Muscle layer of colon (tissue), 2 donors: ENCODE measurements around the gene TDRD6.
"Not testable (repeated sequence)": the region's sequence is repeated elsewhere in the genome, so short reads cannot be mapped to it uniquely, and the experiment has no call there.

Experiments
- H3K27ac ChIP-seq: one replicate; pipeline ENCODE4 v1.7.0; 2013; ENCODE audit warnings: low read depth, mild to moderate bottlenecking, low read length, moderate library complexity
- H3K27me3 ChIP-seq, 2 donors: one replicate each; pipeline ENCODE4 v1.7.0; 2013; ENCODE audit warnings: low read length in 2 of 2, mild to moderate bottlenecking in 2 of 2; ENCODE audit not compliant: insufficient read depth in 2 of 2, control insufficient read depth in 1 of 2
- H3K36me3 ChIP-seq: one replicate; pipeline ENCODE4 v1.7.0; 2013; ENCODE audit warnings: mild to moderate bottlenecking, low read length; ENCODE audit not compliant: insufficient read depth
- H3K4me1 ChIP-seq: one replicate; pipeline ENCODE4 v1.7.0; 2013; ENCODE audit warnings: mild to moderate bottlenecking, low read length; ENCODE audit not compliant: insufficient read depth
- H3K4me3 ChIP-seq, 2 donors: one replicate each; pipeline ENCODE4 v1.7.0; 2013; ENCODE audit warnings: low read length in 2 of 2, low read depth in 1 of 2, mild to moderate bottlenecking in 1 of 2, moderate library complexity in 1 of 2
- H3K9ac ChIP-seq: one replicate; pipeline ENCODE4 v1.7.0; 2013; ENCODE audit warnings: low read length
- H3K9me3 ChIP-seq: one replicate; pipeline ENCODE4 v1.7.0; 2013; ENCODE audit warnings: mild to moderate bottlenecking, low read length
- donor health status: abdominal sarcoma.
- donor health status: Adenocarcinoma of cecum.

Gene TDRD6

DNA sequence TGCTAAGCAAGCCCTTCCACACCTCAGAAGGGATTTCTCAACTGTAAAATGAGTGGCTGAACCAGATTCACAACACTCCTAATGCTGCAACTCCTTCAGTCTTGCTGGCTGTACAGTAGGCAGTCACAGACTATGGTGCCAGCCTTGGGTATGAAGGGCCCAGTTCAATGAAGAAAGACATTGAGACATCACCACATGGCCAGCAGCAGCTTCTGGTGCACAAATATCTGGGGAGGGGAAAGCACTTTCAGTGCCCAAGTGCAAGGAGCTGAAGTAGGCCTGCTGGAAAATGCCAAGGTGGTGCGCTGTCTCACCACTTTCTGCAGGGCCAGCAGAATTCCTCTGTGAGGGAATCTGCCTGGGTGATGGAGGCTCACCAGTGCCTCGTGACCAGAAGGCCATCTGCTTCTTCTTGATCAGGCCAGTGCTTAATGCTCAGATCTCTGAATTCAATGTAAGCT lies 45.7 kb downstream of the TDRD6 start:
- no peak overlapping the region for H3K27ac ChIP-seq
- H3K27me3 ChIP-seq = peaks cover 6 to 10% of the 10 kb centered on the region in 2 donors
- H3K4me3 ChIP-seq = no peak overlapping the region
- no peak overlapping the region for H3K9ac ChIP-seq
- H3K36me3 ChIP-seq = no peaks in the 10 kb centered on the region
- no peaks in the 10 kb centered on the region for H3K9me3 ChIP-seq
- no peaks in the 10 kb centered on the region for H3K4me1 ChIP-seq

DNA sequence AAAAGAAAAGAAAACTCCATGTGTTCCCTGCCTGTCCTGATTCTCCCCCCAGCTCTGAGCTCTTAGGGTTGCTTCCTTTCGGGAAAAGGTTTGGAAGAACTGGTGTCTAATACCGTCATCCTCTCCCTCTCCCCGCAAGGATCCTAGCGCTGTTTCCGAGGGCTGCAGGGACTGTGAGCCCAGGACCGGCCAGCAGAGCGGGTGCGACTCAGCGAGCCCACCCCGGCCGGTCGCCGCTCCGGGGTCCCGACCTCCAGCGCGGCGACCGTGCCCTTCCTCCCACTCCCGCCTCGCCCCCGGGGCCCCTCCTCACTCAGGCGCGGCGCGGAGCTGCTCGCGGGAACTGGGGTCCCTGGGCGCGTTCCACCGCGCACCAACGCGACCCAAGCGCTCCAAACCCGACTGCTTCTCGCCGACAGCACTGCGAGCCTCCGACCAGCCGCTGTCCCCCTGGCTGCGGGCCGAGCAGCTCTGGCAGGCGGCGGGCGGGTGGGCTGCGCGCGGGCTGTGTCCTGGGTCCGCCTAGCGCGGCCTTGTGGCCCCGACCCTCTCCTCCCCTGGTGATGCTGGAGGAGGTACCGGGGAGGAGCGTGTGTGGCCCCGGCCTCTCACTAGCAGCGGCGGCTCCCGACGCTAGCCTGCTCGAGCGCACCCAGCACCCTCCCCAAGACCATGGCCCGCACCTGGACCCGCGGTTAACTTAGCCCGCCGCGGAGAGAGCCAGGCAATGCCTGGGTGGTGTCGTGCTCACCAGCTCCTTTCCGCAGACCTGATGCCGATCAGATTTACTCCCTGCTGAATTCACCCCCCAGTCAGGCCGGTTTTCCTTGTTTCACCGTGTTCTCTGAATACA lies 47.4 kb downstream of the TDRD6 start, which contains the start of gene PLA2G7:
Gene PLA2G7, minus strand, starts transcription at position 509 of the 853 bp plus-strand sequence. CDS start 12,484 bp downstream, outside the sequence.
- no peaks in the 10 kb centered on the region for H3K9me3 ChIP-seq
- H3K27ac ChIP-seq = no peak within 1 kb of the TSS
- peak within 1 kb of the TSS; percentile 55 to 64 for H3K4me3 ChIP-seq
- H3K4me1 ChIP-seq = no peaks in the 10 kb centered on the region
- H3K9ac ChIP-seq = no peak within 1 kb of the TSS
- peaks cover 6 to 10% of the 10 kb centered on the region in 2 donors for H3K27me3 ChIP-seq
- H3K36me3 ChIP-seq = no peaks in the 10 kb centered on the region

DNA sequence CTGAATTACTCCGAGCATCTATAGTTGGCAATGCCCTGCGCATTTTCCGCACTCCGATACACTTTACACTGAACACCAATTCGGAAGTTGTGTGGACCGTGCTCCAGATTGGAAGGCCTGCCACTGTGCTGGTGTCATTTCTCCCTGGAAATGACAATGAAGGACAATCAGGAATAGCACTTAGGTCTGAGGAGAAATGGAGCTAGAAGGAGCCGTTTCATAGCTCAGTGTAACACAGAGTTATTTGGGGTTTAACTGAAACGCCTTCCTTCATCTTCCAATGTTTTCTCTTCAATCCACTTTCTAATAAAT lies 48.0 kb downstream of the TDRD6 start:
- Histone ChIP-seq H3K27me3 (peaks cover 6 to 10% of the 10 kb centered on the region in 2 donors), H3K36me3 (no peaks in the 10 kb centered on the region), H3K27ac (no peak overlapping the region), H3K9ac (no peak overlapping the region), H3K4me1 (no peaks in the 10 kb centered on the region), H3K9me3 (no peaks in the 10 kb centered on the region), H3K4me3 (peak overlapping the region; percentile 55 to 64)

DNA sequence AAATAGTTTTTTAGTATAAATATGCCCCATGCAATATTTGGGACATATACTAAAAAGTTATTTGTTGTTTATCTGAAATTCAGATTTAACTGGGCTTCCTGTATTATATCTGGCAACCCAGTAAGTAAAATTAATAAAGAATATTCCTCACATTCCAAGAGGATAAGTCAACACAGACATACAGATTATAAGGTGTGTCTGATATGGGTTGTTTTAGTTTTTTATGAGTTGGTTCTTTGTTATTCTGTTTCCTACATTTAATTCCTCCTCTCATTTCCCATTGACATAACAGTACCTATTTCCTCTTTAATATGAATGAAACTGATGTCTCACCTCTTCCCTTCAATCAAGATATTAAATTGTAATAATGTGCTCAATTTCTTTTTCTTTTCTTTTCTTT lies 49.2 kb downstream of the TDRD6 start:
- H3K36me3 ChIP-seq = no peaks in the 10 kb centered on the region

DNA sequence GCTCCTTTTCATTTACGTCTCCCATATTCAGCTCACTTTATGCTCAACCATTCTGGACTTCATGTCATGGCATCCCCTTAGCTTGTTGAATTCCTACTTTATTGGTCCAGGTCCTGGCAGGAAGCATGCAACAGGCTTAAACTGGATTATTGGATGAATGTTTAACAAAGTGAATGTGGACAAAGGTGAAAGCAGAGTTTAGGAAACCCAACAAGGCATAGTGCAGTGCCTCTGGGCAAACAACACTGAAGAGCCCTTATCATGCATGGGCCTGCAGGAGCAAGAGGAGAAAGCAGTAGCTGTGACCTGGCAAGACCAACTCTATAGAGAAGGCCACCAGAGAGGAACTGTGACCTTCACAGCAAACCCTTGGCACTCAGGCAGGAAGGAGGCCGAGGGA lies 53.8 kb downstream of the TDRD6 start:
- Histone ChIP-seq H3K27ac (no peak overlapping the region), H3K9me3 (no peaks in the 10 kb centered on the region), H3K27me3 (peaks cover 4 to 6% of the 10 kb centered on the region in 2 donors), H3K4me3 (no peak overlapping the region), H3K9ac (no peak overlapping the region), H3K4me1 (no peaks in the 10 kb centered on the region), H3K36me3 (no peaks in the 10 kb centered on the region)

More for the DNA sequence above, 49.2 kb downstream of the TDRD6 start:
- Histone ChIP-seq H3K4me1 (no peaks in the 10 kb centered on the region), H3K27ac (no peak overlapping the region), H3K27me3 (peaks cover 6 to 10% of the 10 kb centered on the region in 2 donors), H3K4me3 (no peak overlapping the region), H3K9me3 (no peaks in the 10 kb centered on the region), H3K9ac (no peak overlapping the region)

DNA sequence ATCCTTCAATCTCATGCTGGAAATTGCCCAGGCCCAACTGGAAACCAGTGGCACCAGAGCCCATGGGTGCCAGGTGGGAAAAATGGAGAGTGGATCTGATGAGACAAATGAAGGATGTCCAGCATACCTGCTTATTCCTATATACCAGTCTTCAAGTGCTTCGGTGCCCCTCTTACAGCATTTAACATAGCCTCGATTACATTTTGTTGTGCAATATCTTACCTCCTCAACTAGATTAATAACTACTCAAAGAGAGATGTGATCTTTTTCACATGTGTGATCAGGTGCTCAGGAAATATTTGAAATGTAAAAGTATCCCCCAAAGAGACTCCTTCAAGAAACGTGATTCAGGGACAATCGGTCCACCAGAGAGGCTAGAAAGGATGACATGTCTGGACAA lies 54.2 kb downstream of the TDRD6 start:
- Histone ChIP-seq H3K4me1 (no peaks in the 10 kb centered on the region), H3K36me3 (no peaks in the 10 kb centered on the region), H3K9me3 (no peaks in the 10 kb centered on the region), H3K9ac (no peak overlapping the region), H3K4me3 (no peak overlapping the region), H3K27ac (no peak overlapping the region), H3K27me3 (peaks cover 0 to 6% of the 10 kb centered on the region in 2 donors)

DNA sequence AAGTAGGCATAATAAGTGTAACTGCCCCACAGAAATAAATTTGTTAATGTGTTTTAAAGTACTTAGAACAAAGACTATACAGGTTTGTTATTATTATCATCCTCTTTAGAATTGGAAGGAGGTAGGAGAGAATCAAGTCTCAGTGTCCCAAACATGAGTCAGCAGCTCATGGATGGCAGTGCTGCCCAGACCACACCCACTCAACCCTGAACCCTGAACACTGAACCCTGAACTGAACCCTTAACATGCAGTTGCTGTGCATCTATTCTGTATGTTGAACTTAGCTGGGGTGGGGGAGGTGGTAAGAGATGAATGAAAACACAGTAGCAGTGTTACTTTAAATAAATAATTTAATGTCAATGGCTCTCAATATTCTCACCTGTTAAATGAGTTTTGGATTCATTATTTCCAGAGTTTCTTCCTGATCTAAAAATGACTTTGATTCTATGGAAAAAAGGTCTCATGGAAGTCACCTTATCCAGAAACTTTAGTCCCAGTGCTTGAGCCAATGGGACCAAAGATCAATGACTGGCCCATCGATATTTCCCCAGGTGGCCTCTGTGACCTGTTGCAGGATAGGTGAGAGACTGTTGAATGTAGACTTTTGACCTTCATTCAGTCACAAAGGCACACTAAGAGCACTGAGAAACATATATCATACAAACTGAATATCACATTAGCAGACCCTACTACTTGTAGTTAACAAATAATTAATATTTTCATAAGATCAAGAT lies 55.9 kb downstream of the TDRD6 start:
- Histone ChIP-seq H3K36me3 (no peaks in the 10 kb centered on the region), H3K9me3 (no peaks in the 10 kb centered on the region), H3K4me3 (no peak overlapping the region), H3K27me3 (no peaks in the 10 kb centered on the region), H3K9ac (no peak overlapping the region), H3K4me1 (no peaks in the 10 kb centered on the region), H3K27ac (no peak overlapping the region)

DNA sequence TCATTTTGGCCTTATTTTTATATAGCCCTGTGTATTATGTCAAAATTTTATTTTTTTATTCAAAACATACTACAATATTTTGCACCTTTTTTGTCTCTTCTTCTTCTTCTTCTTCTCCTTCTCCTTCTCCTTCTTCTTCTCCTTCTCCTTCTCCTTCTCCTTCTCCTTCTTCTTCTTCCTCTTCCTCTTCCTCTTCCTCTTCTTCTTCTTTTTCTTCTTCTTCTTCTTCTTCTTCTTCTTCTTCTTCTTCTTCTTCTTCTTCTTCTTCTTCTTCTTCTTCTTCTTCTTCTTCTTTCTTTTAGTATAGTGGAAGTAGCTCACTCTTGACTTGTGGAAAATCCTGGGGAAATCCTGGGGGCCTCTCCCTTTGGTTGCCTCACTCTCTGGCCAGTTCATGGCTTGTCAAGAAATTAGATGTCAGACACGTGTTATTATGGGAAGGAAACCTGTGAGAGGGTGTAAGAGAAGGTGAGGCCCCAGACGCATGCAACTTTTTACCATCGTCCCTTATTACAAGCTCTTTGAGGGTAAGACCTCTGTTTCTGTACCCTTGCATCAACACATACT lies 56.6 kb downstream of the TDRD6 start:
- not testable (repeated sequence) for H3K27me3 ChIP-seq, H3K9me3 ChIP-seq, H3K36me3 ChIP-seq, H3K27ac ChIP-seq, H3K4me3 ChIP-seq, H3K4me1 ChIP-seq, H3K9ac ChIP-seq

DNA sequence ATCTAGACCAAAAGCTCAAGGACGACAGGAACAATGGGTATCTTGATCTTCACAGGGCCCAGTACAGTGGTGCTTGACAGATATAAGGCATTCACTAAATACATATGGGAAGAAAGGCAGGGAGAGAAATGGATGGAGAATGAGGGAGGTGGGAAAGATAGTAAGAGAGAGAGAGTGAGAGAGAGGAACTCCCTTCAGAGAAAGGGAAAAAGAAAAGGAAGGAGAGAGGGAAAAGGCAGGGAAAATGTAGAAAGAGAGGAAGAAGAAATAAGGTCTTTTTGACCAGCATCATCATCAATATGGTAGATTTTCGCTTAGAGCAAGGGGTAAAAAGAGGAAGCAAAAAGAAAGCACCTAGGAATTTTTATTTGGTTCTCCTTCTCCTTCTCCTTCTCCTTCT lies 58.3 kb downstream of the TDRD6 start:
- no peak overlapping the region for H3K4me3 ChIP-seq
- no peaks in the 10 kb centered on the region for H3K9me3 ChIP-seq
- H3K4me1 ChIP-seq = no peaks in the 10 kb centered on the region
- no peaks in the 10 kb centered on the region for H3K27me3 ChIP-seq
- no peak overlapping the region for H3K9ac ChIP-seq
- no peaks in the 10 kb centered on the region for H3K36me3 ChIP-seq
- H3K27ac ChIP-seq = no peak overlapping the region

DNA sequence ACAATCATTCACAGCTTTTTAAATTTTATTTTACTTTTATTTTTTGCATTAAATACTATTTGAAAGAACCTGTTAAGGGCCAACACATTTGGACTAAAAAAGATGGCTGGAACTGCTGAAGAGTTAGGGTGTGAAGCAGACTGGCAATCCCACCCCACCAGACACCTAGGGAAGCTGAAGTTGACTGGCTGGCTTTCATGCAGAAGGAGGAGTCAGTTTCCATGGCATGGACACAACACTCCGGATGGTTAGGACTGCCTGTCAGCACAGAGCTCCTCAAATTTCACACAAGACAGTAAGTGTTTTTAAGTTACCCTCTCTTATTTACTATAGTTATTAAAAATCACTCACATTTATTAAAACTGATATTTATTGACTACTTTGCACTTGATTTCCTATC lies 59.0 kb downstream of the TDRD6 start, which contains the start of gene ANKRD66:
Gene ANKRD66, plus strand, starts transcription at position 238 of the 400 bp plus-strand sequence. CDS start 5,016 bp downstream, outside the sequence.
- Histone ChIP-seq H3K4me1 (no peaks in the 10 kb centered on the region), H3K4me3 (no peak within 1 kb of the TSS), H3K9me3 (no peaks in the 10 kb centered on the region), H3K36me3 (no peaks in the 10 kb centered on the region), H3K27me3 (no peaks in the 10 kb centered on the region), H3K9ac (no peak within 1 kb of the TSS), H3K27ac (no peak within 1 kb of the TSS)

DNA sequence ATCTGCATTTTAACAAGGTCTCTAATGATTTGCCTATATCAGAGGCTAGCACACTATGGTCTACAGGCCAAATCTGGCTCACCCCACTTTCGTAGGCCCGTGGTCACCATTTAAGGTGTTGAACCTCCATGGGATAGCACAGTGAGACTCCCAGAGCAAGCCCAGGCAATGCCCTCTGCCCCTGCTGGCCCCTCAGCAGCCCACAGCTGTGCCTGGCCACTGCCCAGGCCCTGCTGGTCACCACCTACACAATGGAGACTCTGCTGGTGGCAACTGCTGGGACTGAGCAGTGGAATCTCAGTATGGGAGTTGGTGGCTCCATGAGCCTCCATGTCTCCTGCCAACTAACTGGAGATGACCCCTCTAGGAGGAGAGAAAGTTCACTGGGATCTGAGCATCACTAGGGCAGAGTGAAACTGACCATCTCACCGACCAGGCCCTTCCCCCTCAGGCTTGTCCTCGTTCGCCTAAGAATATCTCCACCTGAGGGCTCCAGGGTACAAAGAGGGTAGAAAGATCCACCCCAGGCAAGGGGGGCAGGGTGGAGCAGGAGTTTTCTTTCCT lies 61.3 kb downstream of the TDRD6 start:
- Histone ChIP-seq H3K9ac (no peak overlapping the region), H3K4me1 (no peaks in the 10 kb centered on the region), H3K9me3 (no peaks in the 10 kb centered on the region), H3K36me3 (no peaks in the 10 kb centered on the region), H3K27me3 (no peaks in the 10 kb centered on the region), H3K27ac (no peak overlapping the region), H3K4me3 (no peak overlapping the region)
